ENCODE data around the gene JAK1. TPM values are rescaled to one million over a fixed set of nuclear protein-coding genes. Genes with fewer than 3 reads are reported as not detected.

Gene JAK1
- total and polyA plus RNA-seq, 10 donors = 46.6 to 270 (median 205) TPM

- intact Hi-C loops (cut with DNase I; ENCODE audit: low total_unique reads) = no loop called here
- Histone ChIP-seq H3K9me3 (no peaks in the 10 kb centered on the region), H3K4me1 (peaks cover 0 to 20% (median 2%) of the 10 kb centered on the region in 6 donors), H3K4me3 (no peak overlapping the region), H3K36me3 (peaks cover 0 to 100% (median 93%) of the 10 kb centered on the region in 6 donors), H3K27me3 (replicated peaks in 1 of 7) (no peaks in the 10 kb centered on the region), H3K27ac (peak overlapping the region in 3 of 8 donors; percentile 16 to 31 (median 29))
- DNase-seq = no peak
- 64 to 85% (median 74%) methylated on average over 7 of the region's 7 CpGs for WGBS, 5 donors
- TF ChIP-seq POLR2AphosphoS5 (IDR thresholded peaks at IDR 0.05) = no peak
- no peak for TF ChIP-seq POLR2A (IDR thresholded peaks at IDR 0.05)
These were observed 114.7 kb downstream of the JAK1 start for GRCh38 chr1:64851664-64852063.

- Histone ChIP-seq H3K36me3 (peaks cover 0 to 100% (median 93%) of the 10 kb centered on the region in 6 donors), H3K4me1 (peaks cover 0 to 14% (median 2%) of the 10 kb centered on the region in 6 donors), H3K9me3 (no peaks in the 10 kb centered on the region), H3K4me3 (no peak overlapping the region), H3K27ac (no peak overlapping the region), H3K27me3 (replicated peaks in 1 of 7) (no peaks in the 10 kb centered on the region)
- intact Hi-C loops (cut with DNase I; ENCODE audit: low total_unique reads) = no loop called here
- no peak for DNase-seq
- TF ChIP-seq POLR2A (IDR thresholded peaks at IDR 0.05) (no peak), POLR2AphosphoS5 (IDR thresholded peaks at IDR 0.05) (no peak)
- TF ChIP-seq, protein P1, sequence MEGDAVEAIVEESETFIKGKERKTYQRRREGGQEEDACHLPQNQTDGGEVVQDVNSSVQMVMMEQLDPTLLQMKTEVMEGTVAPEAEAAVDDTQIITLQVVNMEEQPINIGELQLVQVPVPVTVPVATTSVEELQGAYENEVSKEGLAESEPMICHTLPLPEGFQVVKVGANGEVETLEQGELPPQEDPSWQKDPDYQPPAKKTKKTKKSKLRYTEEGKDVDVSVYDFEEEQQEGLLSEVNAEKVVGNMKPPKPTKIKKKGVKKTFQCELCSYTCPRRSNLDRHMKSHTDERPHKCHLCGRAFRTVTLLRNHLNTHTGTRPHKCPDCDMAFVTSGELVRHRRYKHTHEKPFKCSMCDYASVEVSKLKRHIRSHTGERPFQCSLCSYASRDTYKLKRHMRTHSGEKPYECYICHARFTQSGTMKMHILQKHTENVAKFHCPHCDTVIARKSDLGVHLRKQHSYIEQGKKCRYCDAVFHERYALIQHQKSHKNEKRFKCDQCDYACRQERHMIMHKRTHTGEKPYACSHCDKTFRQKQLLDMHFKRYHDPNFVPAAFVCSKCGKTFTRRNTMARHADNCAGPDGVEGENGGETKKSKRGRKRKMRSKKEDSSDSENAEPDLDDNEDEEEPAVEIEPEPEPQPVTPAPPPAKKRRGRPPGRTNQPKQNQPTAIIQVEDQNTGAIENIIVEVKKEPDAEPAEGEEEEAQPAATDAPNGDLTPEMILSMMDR (IDR thresholded peaks at IDR 0.05 in 8 of 11, conservative IDR thresholded peaks at IDR 0.05 in 3 of 11) = no peak
- 86 to 99% (median 93%) methylated on average over 10 of the region's 10 CpGs for WGBS, 5 donors
These were observed 115.5 kb downstream of the JAK1 start for GRCh38 chr1:64850846-64851245.

GRCh38 chr1:64849942-64850341 is 116.4 kb downstream of the JAK1 start:
- intact Hi-C loops (cut with DNase I; ENCODE audit: low total_unique reads) = no loop called here
- peaks cover 0 to 14% (median 2%) of the 10 kb centered on the region in 6 donors for H3K4me1 ChIP-seq
- no peak overlapping the region for H3K4me3 ChIP-seq
- DNase-seq = no peak
- no peaks in the 10 kb centered on the region for H3K9me3 ChIP-seq
- TF ChIP-seq, protein P1 (IDR thresholded peaks at IDR 0.05 in 8 of 11, conservative IDR thresholded peaks at IDR 0.05 in 3 of 11) = no peak
- peak in 1 of 3 donors; percentile 64 for TF ChIP-seq POLR2AphosphoS5 (IDR thresholded peaks at IDR 0.05)
- no peak for TF ChIP-seq POLR2A (IDR thresholded peaks at IDR 0.05)
- H3K36me3 ChIP-seq = peaks cover 0 to 100% (median 94%) of the 10 kb centered on the region in 6 donors
- H3K27ac ChIP-seq = peak overlapping the region in 2 of 8 donors; percentile 8 to 14
- 90 to 97% (median 96%) methylated on average over 4 to 11 of the region's 11 CpGs for WGBS, 5 donors
- H3K27me3 ChIP-seq (replicated peaks in 1 of 7) = no peaks in the 10 kb centered on the region

DNA sequence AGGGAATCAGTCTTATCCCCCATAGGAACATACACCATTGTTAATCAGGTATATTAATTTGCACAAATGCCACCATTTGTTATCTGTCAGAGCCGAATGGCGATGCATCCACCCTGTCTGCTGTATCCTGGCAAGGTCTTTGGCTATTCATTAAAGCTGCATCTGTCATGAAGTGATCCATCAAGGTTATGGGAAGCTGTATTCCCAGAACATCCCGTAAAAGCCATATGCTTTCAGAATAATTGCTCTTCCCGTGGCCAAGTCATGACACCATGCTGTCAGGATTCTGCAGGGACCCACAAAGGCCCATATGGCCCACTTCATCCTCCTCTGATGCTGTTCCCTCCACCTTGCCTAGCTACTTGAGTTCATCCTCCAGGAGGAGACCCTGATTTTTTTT is 117.5 kb downstream of the JAK1 start:
- no peaks in the 10 kb centered on the region for H3K9me3 ChIP-seq
- H3K27ac ChIP-seq = no peak overlapping the region
- H3K27me3 ChIP-seq (replicated peaks in 1 of 7) = no peaks in the 10 kb centered on the region
- H3K4me1 ChIP-seq = peaks cover 0 to 14% (median 2%) of the 10 kb centered on the region in 6 donors
- H3K4me3 ChIP-seq = no peak overlapping the region
- no peak for DNase-seq
- WGBS, 5 donors = 72 to 92% (median 85%) methylated on average over 4 of the region's 4 CpGs
- peaks cover 0 to 100% (median 94%) of the 10 kb centered on the region in 6 donors for H3K36me3 ChIP-seq
- intact Hi-C loops (cut with DNase I; ENCODE audit: low total_unique reads) = no loop called here
- TF ChIP-seq POLR2A (IDR thresholded peaks at IDR 0.05) (no peak), POLR2AphosphoS5 (IDR thresholded peaks at IDR 0.05) (no peak)
- TF ChIP-seq, protein P1 (IDR thresholded peaks at IDR 0.05 in 8 of 11, conservative IDR thresholded peaks at IDR 0.05 in 3 of 11) = no peak

Measured in spleen (tissue), 11 donors.